Left cardiac atrium (tissue), 4 donors: ENCODE data around the gene CDH9. TPM values are rescaled to one million over a fixed set of nuclear protein-coding genes. Genes with fewer than 3 reads are reported as not detected.
"Not testable (repeated sequence)": the region's sequence is repeated elsewhere in the genome, so short reads cannot be mapped to it uniquely, and the experiment has no call there.

Experiments used
- ATAC-seq, 2 donors: fragments of 200-7000 bp; cut with Tn5 transposase; one replicate each; pipeline ENCODE4 v1.9.1; 2020; ENCODE audit warnings: mild to moderate bottlenecking in 2 of 2, moderate library complexity in 2 of 2
- DNase-seq: peaks from one replicate; pipeline ENCODE4 v3.0.0-alpha.2; 2020
- intact Hi-C, 2 donors: fragments of 100-400 bp; cut with DNase I; formaldehyde crosslinking; loops; one replicate each; pipeline versions ENCODE4 v1.14.1 to v1.15.1; 2022 to 2023
- total RNA-seq, 2 donors: library from RNA; stranded (reverse); fragmentation: NEBNext Ultra II Directional; extraction: Animal tissue kit (Norgen Biotek cat#: 25700); gene quantifications; one replicate each; pipeline ENCODE4 v1.2.1, GENCODE V29; 2021
- donor health status: DM: no; HTN: yes; CAD: no.
- donor health status: DM: no; HTN: yes; CAD: no; lungs with severe emphysema.
- donor health status: DM: yes; HTN: yes; CAD: no.
- donor health status: Dilated cardiomyopathy.

The CDH9 gene
- total RNA-seq, 2 donors from 2014 or later = not detected

- DNase-seq, intact Hi-C loops, ATAC-seq: not testable (repeated sequence)
Measured at GRCh38 chr5:26852450-26852849, 185.9 kb downstream of the CDH9 start.

GRCh38 chr5:26847041-26847736 is 191.2 kb downstream of the CDH9 start:
- DNase-seq = no peak
- intact Hi-C loops = no loop called here
- ATAC-seq = no peak

- ATAC-seq = no peak
- intact Hi-C loops = no loop called here
- no peak for DNase-seq
Measured at GRCh38 chr5:26843677-26844076, 194.7 kb downstream of the CDH9 start.

- ATAC-seq (no peak), DNase-seq (no peak)
- intact Hi-C loops = no loop called here
Measured at GRCh38 chr5:26833596-26833995, 204.8 kb downstream of the CDH9 start.
